ENCODE results near the gene SPACA4.

SPACA4 gene

DNA sequence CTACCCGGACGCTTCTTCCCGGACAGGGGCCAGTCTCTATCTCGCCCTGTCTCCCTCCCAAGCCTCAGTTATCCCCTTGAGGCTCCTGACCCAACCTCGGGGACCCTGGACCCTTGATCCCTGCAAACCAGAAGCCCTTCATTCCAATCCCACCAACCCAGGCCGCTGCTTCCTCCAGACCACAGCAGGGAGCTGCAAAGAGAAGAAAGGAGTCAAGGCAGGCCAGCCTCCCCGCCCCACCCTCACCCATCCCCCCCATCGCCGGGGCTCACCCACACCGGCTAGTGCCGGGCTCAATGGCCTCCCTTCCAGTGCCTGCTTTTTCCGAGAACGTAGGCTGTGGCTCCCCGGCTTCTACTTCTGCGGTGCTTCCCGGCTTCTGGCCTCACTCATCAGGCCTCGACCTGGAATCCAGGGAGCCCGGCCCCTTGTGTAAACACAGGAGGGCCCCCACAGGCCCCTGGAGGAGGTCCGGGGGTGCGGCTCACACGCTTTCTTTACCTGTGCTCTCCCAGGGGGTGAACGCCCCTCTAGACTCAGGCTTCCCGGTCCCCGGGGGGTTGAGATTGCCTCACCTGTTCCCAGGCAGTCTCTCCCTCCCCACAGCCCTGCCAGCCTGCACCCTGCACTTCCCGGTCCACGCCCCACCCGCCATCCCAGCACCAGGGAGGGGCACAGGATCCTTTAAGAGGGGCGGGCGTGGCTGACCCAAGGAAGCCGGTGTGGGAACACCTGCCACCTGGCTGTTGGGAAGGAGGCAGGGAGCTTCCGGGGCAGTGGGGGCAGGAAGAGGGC, 8.1 kb downstream of the SPACA4 start, which contains the start of gene FAM83E:
TSS of gene FAM83E (minus strand) at position 641 of the 795 bp plus-strand sequence. CDS start 1,704 bp downstream, outside the sequence.
- H3K9me3 Mint-ChIP-seq, result no peaks in the 10 kb centered on the region
- H3K4me1 Mint-ChIP-seq, result peaks cover 28% of the 10 kb centered on the region
- H3K36me3 Mint-ChIP-seq (ENCODE audit: low read depth), result peaks cover 21% of the 10 kb centered on the region
- peaks cover 3% of the 10 kb centered on the region for H3K27me3 Mint-ChIP-seq (ENCODE audit: low read depth)
- TF ChIP-seq, protein P1, sequence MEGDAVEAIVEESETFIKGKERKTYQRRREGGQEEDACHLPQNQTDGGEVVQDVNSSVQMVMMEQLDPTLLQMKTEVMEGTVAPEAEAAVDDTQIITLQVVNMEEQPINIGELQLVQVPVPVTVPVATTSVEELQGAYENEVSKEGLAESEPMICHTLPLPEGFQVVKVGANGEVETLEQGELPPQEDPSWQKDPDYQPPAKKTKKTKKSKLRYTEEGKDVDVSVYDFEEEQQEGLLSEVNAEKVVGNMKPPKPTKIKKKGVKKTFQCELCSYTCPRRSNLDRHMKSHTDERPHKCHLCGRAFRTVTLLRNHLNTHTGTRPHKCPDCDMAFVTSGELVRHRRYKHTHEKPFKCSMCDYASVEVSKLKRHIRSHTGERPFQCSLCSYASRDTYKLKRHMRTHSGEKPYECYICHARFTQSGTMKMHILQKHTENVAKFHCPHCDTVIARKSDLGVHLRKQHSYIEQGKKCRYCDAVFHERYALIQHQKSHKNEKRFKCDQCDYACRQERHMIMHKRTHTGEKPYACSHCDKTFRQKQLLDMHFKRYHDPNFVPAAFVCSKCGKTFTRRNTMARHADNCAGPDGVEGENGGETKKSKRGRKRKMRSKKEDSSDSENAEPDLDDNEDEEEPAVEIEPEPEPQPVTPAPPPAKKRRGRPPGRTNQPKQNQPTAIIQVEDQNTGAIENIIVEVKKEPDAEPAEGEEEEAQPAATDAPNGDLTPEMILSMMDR (IDR thresholded peaks at IDR 0.05; ENCODE audit: unreplicated experiment in 3 of 3), result no peak
- H3K27ac Mint-ChIP-seq, result peak within 1 kb of the TSS in 2 of 3 experiments; percentile 53 to 61
- peak within 1 kb of the TSS; percentile 53 to 99 (median 59) for H3K4me3 Mint-ChIP-seq

DNA sequence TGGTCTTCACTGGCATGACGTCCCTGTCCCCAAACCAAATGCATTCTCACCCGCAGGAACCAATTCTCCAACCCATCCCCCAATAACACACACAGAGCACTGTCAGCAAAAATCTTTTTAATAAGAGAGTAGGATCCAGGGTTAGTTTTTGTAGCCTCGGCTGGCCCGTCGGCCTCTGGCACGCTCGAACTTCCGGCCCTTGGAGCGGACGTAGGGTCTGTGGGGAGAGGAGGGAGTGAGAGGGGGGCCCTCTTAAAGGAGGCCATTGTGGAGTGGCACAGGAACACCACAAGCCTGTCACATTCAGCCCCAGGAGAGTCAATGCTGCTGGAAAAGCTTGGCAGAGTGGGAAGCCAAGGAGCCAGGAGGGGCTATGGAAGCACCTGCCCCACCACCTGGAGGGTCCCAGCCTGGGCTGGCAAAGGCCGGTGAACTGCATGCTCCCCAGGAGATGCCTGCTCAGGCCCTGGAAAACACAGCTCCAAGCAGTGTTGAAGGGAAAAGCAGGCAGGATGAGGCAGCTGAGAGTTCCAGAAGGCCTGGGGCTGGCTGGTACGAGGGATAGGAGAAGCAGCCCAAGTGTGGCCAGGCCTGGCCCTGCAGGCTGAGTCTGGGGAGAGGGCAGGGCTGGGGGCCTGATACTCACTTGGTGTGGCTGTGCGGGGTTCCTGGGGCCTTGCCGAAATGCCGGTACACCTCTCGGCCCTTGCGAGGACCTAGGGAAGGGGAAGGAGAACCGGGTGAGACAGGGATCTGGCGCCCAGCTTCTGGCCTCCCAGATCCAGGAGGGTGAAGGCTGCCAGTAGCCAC, 8.9 kb downstream of the SPACA4 start:
- no peaks in the 10 kb centered on the region for H3K9me3 Mint-ChIP-seq
- H3K27ac Mint-ChIP-seq, result peak overlapping the region in 1 of 3 experiments; percentile 50
- H3K27me3 Mint-ChIP-seq (ENCODE audit: low read depth), result peaks cover 3% of the 10 kb centered on the region
- peaks cover 21% of the 10 kb centered on the region for H3K36me3 Mint-ChIP-seq (ENCODE audit: low read depth)
- peaks cover 30% of the 10 kb centered on the region for H3K4me1 Mint-ChIP-seq
- H3K4me3 Mint-ChIP-seq, result peak overlapping the region; percentile 53 to 99 (median 59)
- TF ChIP-seq, protein P1 (IDR thresholded peaks at IDR 0.05; ENCODE audit: unreplicated experiment in 3 of 3), result no peak

DNA sequence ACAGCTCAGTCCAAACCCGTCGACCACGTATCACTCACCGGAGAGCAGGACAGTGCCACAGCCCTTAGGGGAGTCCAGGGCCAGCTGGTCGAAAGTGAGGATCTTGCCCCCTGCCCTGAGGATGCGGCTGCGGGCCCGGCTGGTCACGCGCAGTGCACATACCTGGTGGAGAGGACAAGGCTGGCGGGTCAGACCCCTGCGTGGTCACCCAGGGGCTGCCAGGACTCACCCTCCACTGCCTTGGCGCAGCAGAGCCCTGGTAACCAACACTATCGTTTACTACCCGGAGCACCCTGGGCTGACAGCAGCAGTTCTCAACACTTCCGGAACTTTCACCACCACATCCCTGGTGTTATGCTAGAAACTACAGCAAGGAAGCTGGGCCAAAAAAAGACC, 9.5 kb downstream of the SPACA4 start:
- Mint-ChIP-seq H3K27ac (no peak overlapping the region), H3K9me3 (no peaks in the 10 kb centered on the region), H3K4me3 (peak overlapping the region; percentile 97 to 99 (median 99)), H3K27me3 (ENCODE audit: low read depth) (peaks cover 3% of the 10 kb centered on the region), H3K36me3 (ENCODE audit: low read depth) (peaks cover 21% of the 10 kb centered on the region), H3K4me1 (peaks cover 30% of the 10 kb centered on the region)
- TF ChIP-seq, protein P1 (IDR thresholded peaks at IDR 0.05; ENCODE audit: unreplicated experiment in 3 of 3), result no peak

DNA sequence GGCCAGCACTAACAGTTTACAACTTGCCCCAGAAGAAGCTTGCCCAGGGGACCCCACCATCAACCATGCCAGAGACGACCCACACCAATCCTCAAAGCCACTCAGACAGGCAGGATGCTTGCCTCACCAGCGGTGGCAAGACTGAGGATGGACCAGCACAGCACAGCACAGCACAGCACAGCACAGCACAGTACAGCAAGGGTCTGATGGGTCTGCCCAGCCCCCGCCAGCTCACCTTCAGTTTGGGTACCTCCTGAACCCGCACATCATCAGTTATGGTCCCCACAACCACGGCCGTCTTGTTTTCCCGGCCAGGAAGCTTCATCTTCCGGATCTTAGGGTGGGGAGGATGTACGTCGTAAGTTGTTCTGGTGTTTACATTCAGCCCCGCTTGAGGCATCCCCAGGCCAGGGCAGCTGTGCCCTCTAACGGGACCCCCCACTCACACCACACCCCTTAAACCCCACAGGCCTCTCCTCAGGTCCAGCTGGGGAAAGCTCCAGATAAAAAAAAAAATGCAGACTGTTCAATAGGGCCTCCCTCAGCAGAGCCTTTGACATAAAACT, 10.0 kb downstream of the SPACA4 start:
- peaks cover 3% of the 10 kb centered on the region for H3K27me3 Mint-ChIP-seq (ENCODE audit: low read depth)
- H3K9me3 Mint-ChIP-seq, result no peaks in the 10 kb centered on the region
- peaks cover 21% of the 10 kb centered on the region for H3K36me3 Mint-ChIP-seq (ENCODE audit: low read depth)
- TF ChIP-seq, protein P1 (IDR thresholded peaks at IDR 0.05; ENCODE audit: unreplicated experiment in 3 of 3), result no peak
- peak overlapping the region; percentile 97 to 99 (median 99) for H3K4me3 Mint-ChIP-seq
- H3K4me1 Mint-ChIP-seq, result peaks cover 33% of the 10 kb centered on the region
- H3K27ac Mint-ChIP-seq, result peak overlapping the region in 1 of 3 experiments; percentile 42

DNA sequence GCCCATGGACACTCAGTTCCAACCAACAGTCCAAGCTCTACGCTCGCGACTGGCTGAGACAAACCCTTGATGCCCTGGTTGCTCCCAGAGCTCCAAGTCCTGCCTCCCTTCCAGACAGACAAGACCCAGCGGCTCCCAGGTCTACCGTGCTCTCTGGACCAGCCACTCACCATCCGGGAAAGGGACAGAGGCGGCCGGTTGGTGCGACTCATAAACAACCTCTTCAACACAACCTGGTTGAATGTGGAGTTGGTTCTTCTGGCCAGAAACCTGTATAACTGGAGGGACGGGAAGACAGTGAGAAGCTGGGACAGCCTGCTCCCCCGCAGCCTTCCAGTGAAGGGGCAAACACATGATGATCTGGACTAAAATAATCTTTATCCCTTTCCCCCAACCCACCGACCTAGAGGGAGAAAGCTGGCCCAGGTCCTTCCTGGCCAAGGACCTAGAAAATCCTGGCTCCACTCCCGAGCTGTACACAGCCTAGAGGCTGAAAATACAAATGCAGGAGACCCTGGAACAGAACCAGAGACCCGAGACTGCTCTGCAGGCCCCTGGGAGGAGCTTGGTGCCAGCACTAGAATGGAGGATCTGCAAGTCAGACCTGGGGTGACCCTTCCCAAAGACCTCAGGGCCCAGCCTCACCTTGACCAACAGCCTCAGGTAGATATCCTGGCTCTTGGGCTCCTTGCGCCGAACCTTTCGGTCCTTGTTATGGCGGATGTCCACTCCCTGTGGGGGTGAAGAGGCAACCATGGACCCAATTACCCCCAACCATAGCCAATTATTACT, 10.8 kb downstream of the SPACA4 start:
- Mint-ChIP-seq H3K27ac (peak overlapping the region; percentile 42 to 88 (median 48)), H3K27me3 (ENCODE audit: low read depth) (peaks cover 3% of the 10 kb centered on the region), H3K4me1 (peaks cover 39% of the 10 kb centered on the region), H3K9me3 (no peaks in the 10 kb centered on the region), H3K36me3 (ENCODE audit: low read depth) (peaks cover 21% of the 10 kb centered on the region), H3K4me3 (peak overlapping the region; percentile 97 to 99 (median 99))
- TF ChIP-seq, protein P1 (IDR thresholded peaks at IDR 0.05; ENCODE audit: unreplicated experiment in 3 of 3), result no peak
